Measurements from ENCODE around the gene GLT8D1. TPM values are rescaled to one million over a fixed set of nuclear protein-coding genes. Genes with fewer than 3 reads are reported as not detected.

Gene GLT8D1
- total RNA-seq, 2 donors from 2014 or later: 37.7 to 46.7 TPM

DNA sequence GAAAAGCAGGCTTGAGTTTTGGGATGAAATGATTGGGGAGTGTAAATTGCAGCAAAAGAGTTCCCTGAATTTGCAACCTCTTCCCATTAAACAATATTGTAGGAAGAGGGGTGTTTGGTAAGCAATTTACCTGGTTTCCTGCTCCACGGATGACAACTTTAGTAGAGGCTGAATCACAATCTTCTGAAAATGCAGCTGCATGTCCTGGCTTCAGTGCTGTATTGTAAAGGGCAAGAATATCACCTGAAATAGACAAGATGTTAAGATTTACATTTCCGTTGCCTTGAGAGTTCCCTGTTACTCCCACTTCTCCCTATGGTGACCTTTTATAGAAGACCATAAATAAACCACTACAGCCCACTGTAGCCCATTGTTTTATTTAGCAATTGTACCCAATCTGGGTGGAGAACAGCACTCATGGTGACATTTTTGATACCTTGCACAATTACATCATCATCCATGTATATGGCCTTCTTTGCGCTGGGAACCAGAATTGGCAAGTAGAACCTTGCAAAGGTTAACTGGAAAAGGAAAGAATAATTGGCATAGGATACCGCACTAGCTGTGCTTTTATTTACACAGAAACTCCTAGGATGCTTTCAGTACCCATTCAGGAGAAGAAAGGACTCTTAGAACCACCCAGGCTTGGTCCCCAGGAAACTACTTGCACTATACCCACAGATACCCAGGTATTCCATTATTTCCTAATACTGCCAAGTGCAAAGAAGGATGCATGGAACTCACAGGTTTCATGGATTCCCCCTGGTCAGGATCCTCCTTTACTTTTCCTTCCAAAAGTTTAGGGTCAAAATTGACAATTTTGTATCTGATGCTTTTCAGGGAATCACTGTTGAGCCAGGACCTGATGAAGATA, 9.6 kb downstream of the GLT8D1 start:
- Histone ChIP-seq H3K36me3 (peaks cover 68% of the 10 kb centered on the region), H3K9me3 (no peaks in the 10 kb centered on the region), H3K4me3 (no peak overlapping the region), H3K4me1 (no peaks in the 10 kb centered on the region), H3K27me3 (no peaks in the 10 kb centered on the region), H3K27ac (no peak overlapping the region)
- TF ChIP-seq, protein P1, sequence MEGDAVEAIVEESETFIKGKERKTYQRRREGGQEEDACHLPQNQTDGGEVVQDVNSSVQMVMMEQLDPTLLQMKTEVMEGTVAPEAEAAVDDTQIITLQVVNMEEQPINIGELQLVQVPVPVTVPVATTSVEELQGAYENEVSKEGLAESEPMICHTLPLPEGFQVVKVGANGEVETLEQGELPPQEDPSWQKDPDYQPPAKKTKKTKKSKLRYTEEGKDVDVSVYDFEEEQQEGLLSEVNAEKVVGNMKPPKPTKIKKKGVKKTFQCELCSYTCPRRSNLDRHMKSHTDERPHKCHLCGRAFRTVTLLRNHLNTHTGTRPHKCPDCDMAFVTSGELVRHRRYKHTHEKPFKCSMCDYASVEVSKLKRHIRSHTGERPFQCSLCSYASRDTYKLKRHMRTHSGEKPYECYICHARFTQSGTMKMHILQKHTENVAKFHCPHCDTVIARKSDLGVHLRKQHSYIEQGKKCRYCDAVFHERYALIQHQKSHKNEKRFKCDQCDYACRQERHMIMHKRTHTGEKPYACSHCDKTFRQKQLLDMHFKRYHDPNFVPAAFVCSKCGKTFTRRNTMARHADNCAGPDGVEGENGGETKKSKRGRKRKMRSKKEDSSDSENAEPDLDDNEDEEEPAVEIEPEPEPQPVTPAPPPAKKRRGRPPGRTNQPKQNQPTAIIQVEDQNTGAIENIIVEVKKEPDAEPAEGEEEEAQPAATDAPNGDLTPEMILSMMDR (IDR thresholded peaks at IDR 0.05): no peak
- no peak for DNase-seq (ENCODE audit: low spot score)

DNA sequence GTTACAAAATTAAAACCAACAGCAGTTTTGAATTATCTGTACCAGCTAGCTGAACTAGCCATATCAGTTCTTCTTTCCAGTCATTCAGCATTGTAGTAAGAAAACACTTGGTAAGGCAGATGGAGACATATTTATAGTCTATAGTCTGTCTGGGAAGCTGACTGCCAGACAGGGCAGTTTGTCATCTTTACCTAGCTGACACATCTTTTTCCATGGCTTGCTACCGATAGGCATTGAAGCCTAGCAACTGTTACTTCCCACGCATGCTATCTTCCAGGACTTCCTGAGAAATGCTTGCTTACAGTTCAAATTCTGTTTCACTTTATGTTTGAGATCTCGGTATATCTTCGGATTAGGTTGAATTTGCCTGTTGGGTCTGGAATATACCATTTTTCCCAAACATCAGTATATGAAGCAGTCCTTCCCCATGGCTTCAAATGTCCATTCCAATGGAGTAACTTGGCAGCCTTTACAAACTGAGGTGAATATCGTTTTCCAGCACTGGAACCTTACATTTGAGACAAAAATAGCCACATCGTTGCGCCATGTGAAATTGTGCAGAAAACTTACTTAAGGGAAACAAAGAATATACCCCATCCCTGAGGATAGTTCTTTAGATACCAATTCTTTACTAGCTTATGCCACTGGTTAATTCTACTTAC, 10.9 kb downstream of the GLT8D1 start:
- TF ChIP-seq, protein P1 (IDR thresholded peaks at IDR 0.05): no peak
- no peak for DNase-seq (ENCODE audit: low spot score)
- peaks cover 82% of the 10 kb centered on the region for H3K36me3 ChIP-seq

DNA sequence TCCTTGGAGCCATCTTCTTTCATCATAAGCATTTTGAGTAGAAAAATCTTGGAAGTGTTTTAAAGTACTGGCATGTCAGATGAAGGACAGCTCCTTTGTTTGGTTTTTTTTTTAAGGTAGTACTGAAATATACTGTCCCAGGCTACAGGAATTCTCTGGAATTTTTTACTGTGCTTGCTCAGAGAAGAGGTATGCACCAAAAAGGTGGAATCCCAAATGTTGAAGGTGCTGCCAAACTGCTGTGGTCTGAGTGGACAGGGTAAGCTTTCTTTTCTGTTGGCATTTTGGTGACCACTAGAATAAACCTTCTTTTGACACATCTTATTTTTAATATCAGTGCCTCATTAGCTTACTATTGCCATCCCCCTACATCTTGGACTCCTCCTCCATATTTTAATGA, 12.5 kb downstream of the GLT8D1 start:
- TF ChIP-seq, protein P1 (IDR thresholded peaks at IDR 0.05): no peak
- H3K27me3 ChIP-seq: no peaks in the 10 kb centered on the region
- no peaks in the 10 kb centered on the region for H3K4me1 ChIP-seq
- H3K27ac ChIP-seq: no peak overlapping the region
- peaks cover 97% of the 10 kb centered on the region for H3K36me3 ChIP-seq
- no peak overlapping the region for H3K4me3 ChIP-seq
- no peaks in the 10 kb centered on the region for H3K9me3 ChIP-seq
- no peak for DNase-seq (ENCODE audit: low spot score)

More for the DNA sequence above, 10.9 kb downstream of the GLT8D1 start:
- Histone ChIP-seq H3K4me1 (no peaks in the 10 kb centered on the region), H3K4me3 (no peak overlapping the region), H3K9me3 (no peaks in the 10 kb centered on the region), H3K27me3 (no peaks in the 10 kb centered on the region), H3K27ac (no peak overlapping the region)

DNA sequence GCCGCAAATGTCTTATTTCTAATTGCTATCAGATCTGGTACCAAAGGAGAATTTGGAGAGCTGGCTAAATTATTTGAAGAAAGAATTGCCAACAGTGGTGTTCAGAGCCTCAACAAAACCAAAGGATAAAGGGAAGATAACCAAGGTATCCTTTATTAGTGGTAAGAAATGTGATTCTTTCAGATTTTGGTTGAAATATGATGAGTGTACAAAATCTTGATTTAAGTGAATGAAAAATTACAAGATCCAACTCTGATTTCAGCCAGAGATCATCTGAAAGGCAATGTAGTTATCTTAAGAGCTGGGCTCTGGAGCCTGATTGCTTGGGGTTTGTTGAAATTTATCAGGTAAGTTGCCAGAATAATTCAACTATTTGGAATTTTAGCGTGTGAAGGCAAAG, 15.0 kb downstream of the GLT8D1 start:
- H3K4me3 ChIP-seq: no peak overlapping the region
- TF ChIP-seq, protein P1 (IDR thresholded peaks at IDR 0.05): no peak
- H3K27ac ChIP-seq: no peak overlapping the region
- H3K4me1 ChIP-seq: peaks cover 0 to 10% of the 10 kb centered on the region in 2 donors
- no peak for DNase-seq (ENCODE audit: low spot score)
- no peaks in the 10 kb centered on the region for H3K27me3 ChIP-seq
- H3K9me3 ChIP-seq: no peaks in the 10 kb centered on the region
- H3K36me3 ChIP-seq: peaks cover 86% of the 10 kb centered on the region

DNA sequence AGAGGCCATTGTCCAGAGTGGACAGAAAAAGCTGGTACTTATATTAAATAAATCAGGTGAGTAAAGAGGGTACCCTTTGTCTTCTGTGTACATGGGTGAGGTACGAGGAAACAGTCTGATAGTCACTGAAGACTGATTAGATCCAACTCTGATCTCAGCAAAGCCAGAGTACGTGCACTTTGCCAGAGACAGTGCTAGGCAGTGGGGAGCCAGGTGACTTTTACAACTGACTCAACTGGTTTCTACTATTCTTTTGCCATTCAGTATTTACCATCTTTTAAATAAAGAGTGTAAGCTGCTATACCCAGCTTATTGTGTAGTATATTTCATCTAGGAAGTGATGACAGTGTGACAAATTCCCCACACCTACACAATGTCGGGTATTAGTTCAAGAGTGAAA, 16.4 kb downstream of the GLT8D1 start:
- no peak for DNase-seq (ENCODE audit: low spot score)
- H3K27ac ChIP-seq: no peak overlapping the region
- peaks cover 74% of the 10 kb centered on the region for H3K36me3 ChIP-seq
- no peaks in the 10 kb centered on the region for H3K9me3 ChIP-seq
- H3K4me1 ChIP-seq: peaks cover 0 to 18% of the 10 kb centered on the region in 2 donors
- no peak overlapping the region for H3K4me3 ChIP-seq
- TF ChIP-seq, protein P1 (IDR thresholded peaks at IDR 0.05): no peak
- no peaks in the 10 kb centered on the region for H3K27me3 ChIP-seq
